Measurements from ENCODE around the gene KLK7. TPM values are rescaled to one million over a fixed set of nuclear protein-coding genes. Genes with fewer than 3 reads are reported as not detected.

KLK7 gene
- total RNA-seq, 1 experiment from 2014 or later, result not detected

GRCh38 chr19:50933640-50934039, 50.1 kb downstream of the KLK7 start:
- DNase-seq (ENCODE audit: low read depth), result peak; percentile 20

- DNase-seq (ENCODE audit: low read depth), result no peak
These were observed 51.0 kb downstream of the KLK7 start for GRCh38 chr19:50932690-50933083.

GRCh38 chr19:50932018-50932689, 51.6 kb downstream of the KLK7 start:
- no peak for DNase-seq (ENCODE audit: low read depth)

- DNase-seq (ENCODE audit: low read depth), result no peak
These were observed 52.7 kb downstream of the KLK7 start for GRCh38 chr19:50931023-50931422.

GRCh38 chr19:50928831-50929230, 54.9 kb downstream of the KLK7 start:
- DNase-seq (ENCODE audit: low read depth), result no peak

Other genes starting within 250 kb of the KLK7 start
- not detected in 2 replicates for gene GPR32, start 213.5 kb downstream of the KLK7 start, total RNA-seq (2014; rRNA removed)
- not detected in 2 replicates for gene ACP4, start 193.5 kb downstream of the KLK7 start, total RNA-seq (2014; rRNA removed)
- gene KLK1, start 160.1 kb downstream of the KLK7 start, total RNA-seq (2014; rRNA removed), result not detected in 2 replicates
- not detected in 2 replicates for gene KLK15, start 150.3 kb downstream of the KLK7 start, total RNA-seq (2014; rRNA removed)
- gene KLK3, start 129.0 kb downstream of the KLK7 start, total RNA-seq (2014; rRNA removed), result not detected in 2 replicates
- not detected in 2 replicates for gene KLK2, start 110.5 kb downstream of the KLK7 start, total RNA-seq (2014; rRNA removed)
- gene KLK4, start 72.5 kb downstream of the KLK7 start, total RNA-seq (2014; rRNA removed), result not detected in 2 replicates
- not detected in 2 replicates for gene KLK5, start 30.9 kb downstream of the KLK7 start, total RNA-seq (2014; rRNA removed)
- gene KLK6, start 14.3 kb downstream of the KLK7 start, total RNA-seq (2014; rRNA removed), result not detected in 2 replicates
- gene KLK8, start 17.7 kb upstream of the KLK7 start, total RNA-seq (2014; rRNA removed), result not detected in 2 replicates
- not detected in 2 replicates for gene KLK10, start 35.8 kb upstream of the KLK7 start, total RNA-seq (2014; rRNA removed)
- not detected in 2 replicates for gene KLK11, start 42.7 kb upstream of the KLK7 start, total RNA-seq (2014; rRNA removed)
- not detected in 2 replicates for gene KLK12, start 51.1 kb upstream of the KLK7 start, total RNA-seq (2014; rRNA removed)
- gene KLK13, start 81.2 kb upstream of the KLK7 start, total RNA-seq (2014; rRNA removed), result not detected in 2 replicates
- not detected in 2 replicates for gene KLK14, start 99.0 kb upstream of the KLK7 start, total RNA-seq (2014; rRNA removed)
- gene CTU1, start 124.5 kb upstream of the KLK7 start, total RNA-seq (2014; rRNA removed), result 13.8 and 13.9 TPM in 2 replicates
- gene SIGLEC9, start 141.0 kb upstream of the KLK7 start, total RNA-seq (2014; rRNA removed), result not detected in 2 replicates
- not detected in 2 replicates for gene SIGLEC7, start 158.4 kb upstream of the KLK7 start, total RNA-seq (2014; rRNA removed)
- 0.11 and 1.3 TPM in 2 replicates for gene CD33, start 241.2 kb upstream of the KLK7 start, total RNA-seq (2014; rRNA removed)